Measurements from ENCODE around the gene NSUN2.
A peak's percentile ranks its signal among the peaks of the same experiment; 100 is the strongest.

Gene NSUN2

GRCh38 chr5:6636293-6636692 lies 3.4 kb upstream of the NSUN2 start:
- DNase-seq (ENCODE audit: low read depth), result peak; percentile 88
- TF ChIP-seq CTCF (IDR thresholded peaks at IDR 0.05; ENCODE audit: control insufficient read depth, extremely low read depth, insufficient read depth), result 0 out of 2 replicates have a peak, but pooled peaks have one; percentile 14
- H3K4me3 ChIP-seq (ENCODE audit: low read depth, low read length), result no peak overlapping the region; the same call in 1 of the 2 replicates

- peak overlapping the region; percentile 71 for H3K4me3 ChIP-seq (ENCODE audit: low read depth, low read length)
- no peak for DNase-seq (ENCODE audit: low read depth)
- TF ChIP-seq CTCF (IDR thresholded peaks at IDR 0.05; ENCODE audit: control insufficient read depth, extremely low read depth, insufficient read depth), result no peak
Observed at GRCh38 chr5:6634788-6635430, 2.1 kb upstream of the NSUN2 start.

GRCh38 chr5:6634306-6634705 lies 1.5 kb upstream of the NSUN2 start:
- DNase-seq (ENCODE audit: low read depth), result no peak
- TF ChIP-seq CTCF (IDR thresholded peaks at IDR 0.05; ENCODE audit: control insufficient read depth, extremely low read depth, insufficient read depth), result no peak
- H3K4me3 ChIP-seq (ENCODE audit: low read depth, low read length), result peak overlapping the region; percentile 71

- no peak for TF ChIP-seq CTCF (IDR thresholded peaks at IDR 0.05; ENCODE audit: control insufficient read depth, extremely low read depth, insufficient read depth)
- peak overlapping the region; percentile 71 for H3K4me3 ChIP-seq (ENCODE audit: low read depth, low read length)
- DNase-seq (ENCODE audit: low read depth), result peak; percentile 17
Observed at GRCh38 chr5:6633469-6634245, 813 bp upstream of the NSUN2 start.

GRCh38 chr5:6632324-6632887 lies 438 bp downstream of the NSUN2 start:
- TF ChIP-seq CTCF (IDR thresholded peaks at IDR 0.05; ENCODE audit: control insufficient read depth, extremely low read depth, insufficient read depth), result no peak
- DNase-seq (ENCODE audit: low read depth), result no peak
- peak overlapping the region; percentile 71 for H3K4me3 ChIP-seq (ENCODE audit: low read depth, low read length)

- H3K4me3 ChIP-seq (ENCODE audit: low read depth, low read length), result peak overlapping the region; percentile 71
- no peak for DNase-seq (ENCODE audit: low read depth)
- no peak for TF ChIP-seq CTCF (IDR thresholded peaks at IDR 0.05; ENCODE audit: control insufficient read depth, extremely low read depth, insufficient read depth)
Observed at GRCh38 chr5:6631441-6631840, 1.4 kb downstream of the NSUN2 start.
